Measurements from ENCODE around the gene CLIC5. TPM values are rescaled to one million over a fixed set of nuclear protein-coding genes. Genes with fewer than 3 reads are reported as not detected.

CLIC5 gene
- total RNA-seq, 1 donor from 2014 or later, result 134 TPM

DNA sequence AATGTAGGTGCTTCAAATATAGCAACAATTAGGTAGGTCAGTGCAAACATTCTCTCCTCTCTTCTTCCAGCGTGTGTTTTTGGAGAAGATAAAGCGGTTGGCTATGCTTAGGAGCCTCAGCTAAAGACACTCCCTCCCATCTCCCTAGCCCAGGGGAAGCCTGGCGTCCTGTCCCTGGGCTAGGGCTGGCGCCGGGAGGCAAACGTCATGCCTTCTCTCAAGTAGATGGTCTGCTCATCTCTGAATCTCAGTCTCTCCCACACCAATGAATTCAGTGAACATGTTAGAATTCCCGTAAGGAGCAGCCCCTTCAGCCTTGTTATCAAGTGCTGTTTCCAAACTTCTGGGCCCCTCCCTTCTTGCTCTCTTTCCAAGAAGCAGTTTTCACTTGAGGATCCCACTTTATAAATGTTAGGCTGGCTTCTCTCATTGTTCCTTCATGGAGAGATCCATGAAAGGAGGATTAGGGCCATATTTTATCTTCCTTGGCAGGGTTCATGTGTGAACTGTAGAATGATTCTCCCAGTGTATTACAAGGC, 142.8 kb downstream of the CLIC5 start:
- Histone ChIP-seq H3K4me1 (no peaks in the 10 kb centered on the region), H3K36me3 (no peaks in the 10 kb centered on the region), H3K27me3 (ENCODE audit: low read depth) (no peaks in the 10 kb centered on the region), H3K4me3 (no peak overlapping the region), H3K27ac (no peak overlapping the region), H3K9me3 (no peaks in the 10 kb centered on the region)
- DNase-seq (no peak), ATAC-seq (no peak)
- TF ChIP-seq CTCF (IDR thresholded peaks at IDR 0.05), result no peak
- intact Hi-C loops (cut with DNase I), result no loop called here

- H3K9me3 ChIP-seq, result no peaks in the 10 kb centered on the region
- no peaks in the 10 kb centered on the region for H3K4me1 ChIP-seq
- ATAC-seq (no peak), DNase-seq (no peak)
- H3K4me3 ChIP-seq, result no peak overlapping the region
- intact Hi-C loops (cut with DNase I), result no loop called here
- TF ChIP-seq CTCF (IDR thresholded peaks at IDR 0.05), result no peak
- H3K36me3 ChIP-seq, result no peaks in the 10 kb centered on the region
- no peak overlapping the region for H3K27ac ChIP-seq
- no peaks in the 10 kb centered on the region for H3K27me3 ChIP-seq (ENCODE audit: low read depth)
These were observed 145.1 kb downstream of the CLIC5 start for GRCh38 chr6:45870531-45870930.

DNA sequence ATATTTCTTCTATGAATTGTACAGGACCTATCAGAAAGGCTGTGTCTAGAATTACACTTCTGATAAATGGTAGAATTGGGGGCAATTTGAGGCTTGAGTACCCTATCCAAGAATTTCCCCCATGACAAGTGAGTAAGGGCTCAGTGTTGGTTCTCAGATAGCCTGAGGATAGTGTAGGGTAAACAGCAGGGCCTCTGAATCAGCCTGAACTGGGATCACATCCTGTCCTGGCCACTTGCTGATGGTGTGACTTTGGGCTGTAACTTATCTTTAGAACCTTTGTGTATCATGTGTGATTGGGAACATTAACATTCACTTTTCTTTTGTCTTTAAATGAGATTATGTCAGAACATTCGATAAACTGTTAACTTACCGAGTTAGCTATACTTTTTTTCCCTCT, 151.0 kb downstream of the CLIC5 start:
- no peak for ATAC-seq
- H3K9me3 ChIP-seq, result no peaks in the 10 kb centered on the region
- TF ChIP-seq CTCF (IDR thresholded peaks at IDR 0.05), result no peak
- DNase-seq, result no peak
- H3K36me3 ChIP-seq, result no peaks in the 10 kb centered on the region
- intact Hi-C loops (cut with DNase I), result no loop called here
- no peak overlapping the region for H3K4me3 ChIP-seq
- H3K27me3 ChIP-seq (ENCODE audit: low read depth), result no peaks in the 10 kb centered on the region
- no peaks in the 10 kb centered on the region for H3K4me1 ChIP-seq
- H3K27ac ChIP-seq, result no peak overlapping the region

GRCh38 chr6:45858691-45859090, 157.0 kb downstream of the CLIC5 start:
- Histone ChIP-seq H3K4me3 (no peak overlapping the region), H3K27ac (no peak overlapping the region), H3K4me1 (no peaks in the 10 kb centered on the region), H3K27me3 (ENCODE audit: low read depth) (no peaks in the 10 kb centered on the region), H3K9me3 (no peaks in the 10 kb centered on the region), H3K36me3 (no peaks in the 10 kb centered on the region)
- ATAC-seq, result no peak
- no peak for DNase-seq
- intact Hi-C loops (cut with DNase I), result no loop called here
- TF ChIP-seq CTCF (IDR thresholded peaks at IDR 0.05), result no peak

- Histone ChIP-seq H3K9me3 (no peaks in the 10 kb centered on the region), H3K36me3 (no peaks in the 10 kb centered on the region), H3K4me1 (no peaks in the 10 kb centered on the region), H3K27ac (no peak overlapping the region), H3K4me3 (no peak overlapping the region), H3K27me3 (ENCODE audit: low read depth) (peaks cover 2% of the 10 kb centered on the region)
- intact Hi-C loops (cut with DNase I), result no loop called here
- ATAC-seq (no peak), DNase-seq (no peak)
- no peak for TF ChIP-seq CTCF (IDR thresholded peaks at IDR 0.05)
These were observed 157.8 kb downstream of the CLIC5 start for GRCh38 chr6:45857827-45858226.
